GM11168 (cell line): ENCODE data around the gene LRP10.

Experiments
- in situ Hi-C: fragments of 300-500 bp; cut with MboI; formaldehyde crosslinking; loops from one replicate; pipeline ENCODE4 v1.12.0; 2022; ENCODE audit warnings: low sequenced_read_pairs; ENCODE audit not compliant: unreplicated experiment

The LRP10 gene

GRCh38 chr14:22842211-22843122 lies 29.1 kb upstream of the LRP10 start:
- in situ Hi-C loops, result loop anchor here (10.0 kb wide), 1 partner anchor 268 kb away; no protein-coding TSS in a partner anchor

GRCh38 chr14:22843123-22843925 lies 28.2 kb upstream of the LRP10 start:
- in situ Hi-C loops, result loop anchor here (10.0 kb wide), 1 partner anchor 269 kb away; no protein-coding TSS in a partner anchor

GRCh38 chr14:22844221-22845102 lies 27.1 kb upstream of the LRP10 start:
- in situ Hi-C loops, result loop anchor here (10.0 kb wide), 1 partner anchor 270 kb away; no protein-coding TSS in a partner anchor

GRCh38 chr14:22845103-22845394 lies 26.5 kb upstream of the LRP10 start:
- in situ Hi-C loops, result loop anchor here (10.0 kb wide), 1 partner anchor 270 kb away; no protein-coding TSS in a partner anchor

- in situ Hi-C loops, result loop anchor here (10.0 kb wide), 1 partner anchor 271 kb away; no protein-coding TSS in a partner anchor
Measured at GRCh38 chr14:22845821-22846625, 25.5 kb upstream of the LRP10 start.

- in situ Hi-C loops, result loop anchor here (10.0 kb wide), 1 partner anchor 272 kb away; no protein-coding TSS in a partner anchor
Measured at GRCh38 chr14:22846811-22847307, 24.7 kb upstream of the LRP10 start.

- in situ Hi-C loops, result loop anchor here (10.0 kb wide), 1 partner anchor 273 kb away; no protein-coding TSS in a partner anchor
Measured at GRCh38 chr14:22847661-22848341, 23.7 kb upstream of the LRP10 start.

- in situ Hi-C loops, result loop anchor here (10.0 kb wide), 1 partner anchor 274 kb away; no protein-coding TSS in a partner anchor
Measured at GRCh38 chr14:22848351-22849164, 23.0 kb upstream of the LRP10 start.

GRCh38 chr14:22849212-22849819 lies 22.2 kb upstream of the LRP10 start:
- in situ Hi-C loops, result loop anchor here (10.0 kb wide), 1 partner anchor 275 kb away; no protein-coding TSS in a partner anchor

GRCh38 chr14:22850944-22851764 lies 20.4 kb upstream of the LRP10 start:
- in situ Hi-C loops, result loop anchor here (25.0 kb wide), 1 partner anchor 464 kb away; no protein-coding TSS in a partner anchor

- in situ Hi-C loops, result loop anchor here (25.0 kb wide), 1 partner anchor 465 kb away; no protein-coding TSS in a partner anchor
Measured at GRCh38 chr14:22852178-22852577, 19.4 kb upstream of the LRP10 start.

GRCh38 chr14:22852599-22852939 lies 19.0 kb upstream of the LRP10 start:
- in situ Hi-C loops, result loop anchor here (25.0 kb wide), 1 partner anchor 465 kb away; no protein-coding TSS in a partner anchor

- in situ Hi-C loops, result loop anchor here (25.0 kb wide), 1 partner anchor 466 kb away; no protein-coding TSS in a partner anchor
Measured at GRCh38 chr14:22852940-22853767, 18.4 kb upstream of the LRP10 start.

- in situ Hi-C loops, result loop anchor here (25.0 kb wide), 1 partner anchor 467 kb away; no protein-coding TSS in a partner anchor
Measured at GRCh38 chr14:22854296-22854695, 17.2 kb upstream of the LRP10 start.
